SK-N-SH treated with all-trans-retinoic acid at 6 μM for 48 hours (cell line): Measurements from ENCODE around the gene LTBP3.

ENCODE experiments used
- ATAC-seq: fragments of 200-7000 bp; cut with Tn5 transposase; 3 replicates; pipeline ENCODE4 v1.9.1; 2020; ENCODE audit warnings: mild to moderate bottlenecking, moderate library complexity
- BACH2 ChIP-seq: fragments of 250-450 bp; sonication (Bioruptor Pico); IDR thresholded peaks from 2 replicates; pipeline ENCODE4 v1.9.0; 2021; ENCODE audit warnings: mild to moderate bottlenecking, borderline replicate concordance
- CSDC2 ChIP-seq: fragments of 250-450 bp; sonication (Bioruptor Pico); IDR thresholded peaks from 2 replicates; pipeline ENCODE4 v1.5.0; 2020; ENCODE audit warnings: mild to moderate bottlenecking, moderate library complexity
- ESRRG ChIP-seq: fragments of 250-450 bp; sonication (Bioruptor Pico); IDR thresholded peaks from 2 replicates; pipeline ENCODE4 v1.6.1; 2021; ENCODE audit warnings: mild to moderate bottlenecking
- GLIS3 ChIP-seq: fragments of 250-450 bp; sonication (Bioruptor Pico); IDR thresholded peaks from 2 replicates; pipeline ENCODE4 v1.5.0; 2020; ENCODE audit warnings: mild to moderate bottlenecking, moderate library complexity
- ISL1 ChIP-seq: fragments of 250-450 bp; sonication (Bioruptor Pico); IDR thresholded peaks from 2 replicates; pipeline ENCODE4 v2.1.2; 2022; ENCODE audit warnings: mild to moderate bottlenecking, moderate library complexity
- OSR1 ChIP-seq: fragments of 250-450 bp; sonication (Bioruptor Pico); IDR thresholded peaks from 2 replicates; pipeline ENCODE4 v1.8.0; 2022; ENCODE audit warnings: moderate library complexity, mild to moderate bottlenecking, inconsistent platforms
- PPARA ChIP-seq: fragments of 250-450 bp; sonication (Bioruptor Pico); IDR thresholded peaks from 2 replicates; pipeline ENCODE4 v1.5.0; 2020; ENCODE audit warnings: mild to moderate bottlenecking, borderline replicate concordance
- RARB ChIP-seq: fragments of 250-450 bp; sonication (Bioruptor Pico); IDR thresholded peaks from 2 replicates; pipeline ENCODE4 v1.8.0; 2021; ENCODE audit warnings: mild to moderate bottlenecking, moderate library complexity
- TCF4 ChIP-seq: fragments of 250-450 bp; sonication (Bioruptor Pico); IDR thresholded peaks from 2 replicates; pipeline ENCODE4 v1.8.0; 2021; ENCODE audit warnings: mild to moderate bottlenecking, moderate library complexity, borderline replicate concordance
- TOX ChIP-seq: fragments of 250-450 bp; sonication (Bioruptor Pico); IDR thresholded peaks from 2 replicates; pipeline ENCODE4 v1.8.0; 2021; ENCODE audit warnings: mild to moderate bottlenecking, moderate library complexity, borderline replicate concordance
- ZC3H10 ChIP-seq: fragments of 250-450 bp; sonication (Bioruptor Pico); IDR thresholded peaks from 2 replicates; pipeline ENCODE4 v1.5.1; 2021; ENCODE audit warnings: mild to moderate bottlenecking, moderate library complexity
- ZFP3 ChIP-seq: fragments of 250-450 bp; sonication (Bioruptor Pico); IDR thresholded peaks from 2 replicates; pipeline ENCODE4 v1.5.0; 2020; ENCODE audit warnings: mild to moderate bottlenecking, moderate library complexity
- ZFP30 ChIP-seq: fragments of 450-650 bp; formaldehyde crosslinking; IDR thresholded peaks from 2 replicates; pipeline ENCODE4 v1.5.0; 2022; ENCODE audit warnings: mild to moderate bottlenecking, moderate library complexity
- ZNF565 ChIP-seq: fragments of 450-650 bp; formaldehyde crosslinking; conservative IDR thresholded peaks from 2 replicates; pipeline ENCODE4 v1.5.0; 2020; ENCODE audit warnings: low read depth, mild to moderate bottlenecking, moderate library complexity
- ZNF70 ChIP-seq: fragments of 450-650 bp; formaldehyde crosslinking; IDR thresholded peaks from 2 replicates; pipeline ENCODE4 v1.5.0; 2020; ENCODE audit warnings: mild to moderate bottlenecking, moderate library complexity
- ZNF8 ChIP-seq: fragments of 450-650 bp; formaldehyde crosslinking; IDR thresholded peaks from 2 replicates; pipeline ENCODE4 v1.5.0; 2020; ENCODE audit warnings: mild to moderate bottlenecking, moderate library complexity
- TF ChIP-seq, protein P1 (sequence below): fragments of 250-450 bp; sonication (Bioruptor Pico); IDR thresholded peaks from 2 replicates; pipeline ENCODE4 v1.5.1; 2020; ENCODE audit warnings: low read depth, mild to moderate bottlenecking, moderate library complexity
- TF ChIP-seq, protein P2 (sequence below): fragments of 250-450 bp; sonication (Bioruptor Pico); IDR thresholded peaks from 2 replicates; pipeline ENCODE4 v1.8.0; 2020; ENCODE audit warnings: mild to moderate bottlenecking, moderate library complexity, borderline replicate concordance
- TF ChIP-seq, protein P3 (sequence below): fragments of 250-450 bp; sonication (Bioruptor Pico); IDR thresholded peaks from 2 replicates; pipeline ENCODE4 v1.5.1; 2021; ENCODE audit warnings: mild to moderate bottlenecking, moderate library complexity
- TF ChIP-seq, protein P4 (sequence below): fragments of 250-450 bp; sonication (Bioruptor Pico); IDR thresholded peaks from 2 replicates; pipeline ENCODE4 v1.5.0; 2020; ENCODE audit warnings: mild to moderate bottlenecking, moderate library complexity
- TF ChIP-seq, protein P5 (sequence below): fragments of 250-450 bp; sonication (Bioruptor Pico); IDR thresholded peaks from 2 replicates; pipeline ENCODE4 v1.8.0; 2021; ENCODE audit warnings: low read depth, mild to moderate bottlenecking, moderate library complexity, borderline replicate concordance

Gene LTBP3

DNA sequence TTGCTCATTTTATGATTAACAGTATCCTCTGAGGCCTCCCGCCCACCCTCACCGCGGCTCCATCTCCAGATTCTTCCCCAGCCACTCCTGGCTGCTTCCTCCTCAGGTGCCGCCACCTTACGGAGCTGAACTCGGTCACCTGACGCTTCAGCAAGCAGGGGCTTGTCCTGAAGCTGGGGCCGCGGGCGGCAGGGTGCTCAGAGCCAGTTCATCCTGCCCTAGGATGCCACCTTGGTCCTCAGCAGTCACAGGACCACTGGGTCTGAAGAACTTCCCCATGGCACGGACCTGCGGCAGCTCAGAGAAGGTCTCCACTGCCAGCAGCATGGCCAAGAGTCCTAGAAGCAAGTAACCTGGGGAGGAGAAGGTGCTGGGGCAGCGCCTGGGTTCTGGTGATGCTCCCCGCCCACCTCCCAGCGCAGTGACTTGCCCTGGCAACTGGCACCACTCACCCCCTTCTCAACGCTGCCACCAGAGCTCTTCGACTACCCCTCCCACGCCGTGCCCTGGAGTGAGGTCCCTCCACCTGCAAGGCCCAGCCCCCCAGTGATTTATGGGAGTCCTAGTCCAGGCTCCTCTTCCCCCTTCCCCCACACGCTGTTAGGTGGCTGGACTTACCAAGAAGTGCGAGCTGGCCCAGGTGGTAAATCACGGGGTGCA is 34.8 kb upstream of the LTBP3 start:
- TF ChIP-seq, protein P1, sequence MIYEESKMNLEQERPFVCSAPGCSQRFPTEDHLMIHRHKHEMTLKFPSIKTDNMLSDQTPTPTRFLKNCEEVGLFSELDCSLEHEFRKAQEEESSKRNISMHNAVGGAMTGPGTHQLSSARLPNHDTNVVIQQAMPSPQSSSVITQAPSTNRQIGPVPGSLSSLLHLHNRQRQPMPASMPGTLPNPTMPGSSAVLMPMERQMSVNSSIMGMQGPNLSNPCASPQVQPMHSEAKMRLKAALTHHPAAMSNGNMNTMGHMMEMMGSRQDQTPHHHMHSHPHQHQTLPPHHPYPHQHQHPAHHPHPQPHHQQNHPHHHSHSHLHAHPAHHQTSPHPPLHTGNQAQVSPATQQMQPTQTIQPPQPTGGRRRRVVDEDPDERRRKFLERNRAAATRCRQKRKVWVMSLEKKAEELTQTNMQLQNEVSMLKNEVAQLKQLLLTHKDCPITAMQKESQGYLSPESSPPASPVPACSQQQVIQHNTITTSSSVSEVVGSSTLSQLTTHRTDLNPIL (CRISPR knock-in tag): no peak
- TF ChIP-seq ZNF8 (CRISPR knock-in tag) (no peak), CSDC2 (CRISPR knock-in tag) (no peak), ZNF70 (CRISPR knock-in tag) (no peak), RARB (CRISPR knock-in tag) (no peak), ESRRG (CRISPR knock-in tag) (no peak), ISL1 (CRISPR knock-in tag) (no peak), ZC3H10 (no peak), ZFP30 (CRISPR knock-in tag) (no peak), TOX (CRISPR knock-in tag) (no peak), ZNF565 (CRISPR knock-in tag) (no peak), GLIS3 (CRISPR knock-in tag) (no peak), PPARA (CRISPR knock-in tag) (no peak), BACH2 (CRISPR knock-in tag) (no peak)
- TF ChIP-seq, protein P2, sequence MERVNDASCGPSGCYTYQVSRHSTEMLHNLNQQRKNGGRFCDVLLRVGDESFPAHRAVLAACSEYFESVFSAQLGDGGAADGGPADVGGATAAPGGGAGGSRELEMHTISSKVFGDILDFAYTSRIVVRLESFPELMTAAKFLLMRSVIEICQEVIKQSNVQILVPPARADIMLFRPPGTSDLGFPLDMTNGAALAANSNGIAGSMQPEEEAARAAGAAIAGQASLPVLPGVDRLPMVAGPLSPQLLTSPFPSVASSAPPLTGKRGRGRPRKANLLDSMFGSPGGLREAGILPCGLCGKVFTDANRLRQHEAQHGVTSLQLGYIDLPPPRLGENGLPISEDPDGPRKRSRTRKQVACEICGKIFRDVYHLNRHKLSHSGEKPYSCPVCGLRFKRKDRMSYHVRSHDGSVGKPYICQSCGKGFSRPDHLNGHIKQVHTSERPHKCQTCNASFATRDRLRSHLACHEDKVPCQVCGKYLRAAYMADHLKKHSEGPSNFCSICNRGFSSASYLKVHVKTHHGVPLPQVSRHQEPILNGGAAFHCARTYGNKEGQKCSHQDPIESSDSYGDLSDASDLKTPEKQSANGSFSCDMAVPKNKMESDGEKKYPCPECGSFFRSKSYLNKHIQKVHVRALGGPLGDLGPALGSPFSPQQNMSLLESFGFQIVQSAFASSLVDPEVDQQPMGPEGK (CRISPR knock-in tag): no peak
- TF ChIP-seq, protein P3, sequence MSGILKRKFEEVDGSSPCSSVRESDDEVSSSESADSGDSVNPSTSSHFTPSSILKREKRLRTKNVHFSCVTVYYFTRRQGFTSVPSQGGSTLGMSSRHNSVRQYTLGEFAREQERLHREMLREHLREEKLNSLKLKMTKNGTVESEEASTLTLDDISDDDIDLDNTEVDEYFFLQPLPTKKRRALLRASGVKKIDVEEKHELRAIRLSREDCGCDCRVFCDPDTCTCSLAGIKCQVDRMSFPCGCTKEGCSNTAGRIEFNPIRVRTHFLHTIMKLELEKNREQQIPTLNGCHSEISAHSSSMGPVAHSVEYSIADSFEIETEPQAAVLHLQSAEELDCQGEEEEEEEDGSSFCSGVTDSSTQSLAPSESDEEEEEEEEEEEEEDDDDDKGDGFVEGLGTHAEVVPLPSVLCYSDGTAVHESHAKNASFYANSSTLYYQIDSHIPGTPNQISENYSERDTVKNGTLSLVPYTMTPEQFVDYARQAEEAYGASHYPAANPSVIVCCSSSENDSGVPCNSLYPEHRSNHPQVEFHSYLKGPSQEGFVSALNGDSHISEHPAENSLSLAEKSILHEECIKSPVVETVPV: no peak
- TF ChIP-seq, protein P4, sequence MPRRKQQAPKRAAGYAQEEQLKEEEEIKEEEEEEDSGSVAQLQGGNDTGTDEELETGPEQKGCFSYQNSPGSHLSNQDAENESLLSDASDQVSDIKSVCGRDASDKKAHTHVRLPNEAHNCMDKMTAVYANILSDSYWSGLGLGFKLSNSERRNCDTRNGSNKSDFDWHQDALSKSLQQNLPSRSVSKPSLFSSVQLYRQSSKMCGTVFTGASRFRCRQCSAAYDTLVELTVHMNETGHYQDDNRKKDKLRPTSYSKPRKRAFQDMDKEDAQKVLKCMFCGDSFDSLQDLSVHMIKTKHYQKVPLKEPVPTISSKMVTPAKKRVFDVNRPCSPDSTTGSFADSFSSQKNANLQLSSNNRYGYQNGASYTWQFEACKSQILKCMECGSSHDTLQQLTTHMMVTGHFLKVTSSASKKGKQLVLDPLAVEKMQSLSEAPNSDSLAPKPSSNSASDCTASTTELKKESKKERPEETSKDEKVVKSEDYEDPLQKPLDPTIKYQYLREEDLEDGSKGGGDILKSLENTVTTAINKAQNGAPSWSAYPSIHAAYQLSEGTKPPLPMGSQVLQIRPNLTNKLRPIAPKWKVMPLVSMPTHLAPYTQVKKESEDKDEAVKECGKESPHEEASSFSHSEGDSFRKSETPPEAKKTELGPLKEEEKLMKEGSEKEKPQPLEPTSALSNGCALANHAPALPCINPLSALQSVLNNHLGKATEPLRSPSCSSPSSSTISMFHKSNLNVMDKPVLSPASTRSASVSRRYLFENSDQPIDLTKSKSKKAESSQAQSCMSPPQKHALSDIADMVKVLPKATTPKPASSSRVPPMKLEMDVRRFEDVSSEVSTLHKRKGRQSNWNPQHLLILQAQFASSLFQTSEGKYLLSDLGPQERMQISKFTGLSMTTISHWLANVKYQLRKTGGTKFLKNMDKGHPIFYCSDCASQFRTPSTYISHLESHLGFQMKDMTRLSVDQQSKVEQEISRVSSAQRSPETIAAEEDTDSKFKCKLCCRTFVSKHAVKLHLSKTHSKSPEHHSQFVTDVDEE (CRISPR knock-in tag): no peak
- TF ChIP-seq, protein P5, sequence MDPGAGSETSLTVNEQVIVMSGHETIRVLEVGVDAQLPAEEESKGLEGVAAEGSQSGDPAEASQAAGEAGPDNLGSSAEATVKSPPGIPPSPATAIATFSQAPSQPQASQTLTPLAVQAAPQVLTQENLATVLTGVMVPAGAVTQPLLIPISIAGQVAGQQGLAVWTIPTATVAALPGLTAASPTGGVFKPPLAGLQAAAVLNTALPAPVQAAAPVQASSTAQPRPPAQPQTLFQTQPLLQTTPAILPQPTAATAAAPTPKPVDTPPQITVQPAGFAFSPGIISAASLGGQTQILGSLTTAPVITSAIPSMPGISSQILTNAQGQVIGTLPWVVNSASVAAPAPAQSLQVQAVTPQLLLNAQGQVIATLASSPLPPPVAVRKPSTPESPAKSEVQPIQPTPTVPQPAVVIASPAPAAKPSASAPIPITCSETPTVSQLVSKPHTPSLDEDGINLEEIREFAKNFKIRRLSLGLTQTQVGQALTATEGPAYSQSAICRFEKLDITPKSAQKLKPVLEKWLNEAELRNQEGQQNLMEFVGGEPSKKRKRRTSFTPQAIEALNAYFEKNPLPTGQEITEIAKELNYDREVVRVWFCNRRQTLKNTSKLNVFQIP (CRISPR knock-in tag): no peak
- ATAC-seq: no peak

DNA sequence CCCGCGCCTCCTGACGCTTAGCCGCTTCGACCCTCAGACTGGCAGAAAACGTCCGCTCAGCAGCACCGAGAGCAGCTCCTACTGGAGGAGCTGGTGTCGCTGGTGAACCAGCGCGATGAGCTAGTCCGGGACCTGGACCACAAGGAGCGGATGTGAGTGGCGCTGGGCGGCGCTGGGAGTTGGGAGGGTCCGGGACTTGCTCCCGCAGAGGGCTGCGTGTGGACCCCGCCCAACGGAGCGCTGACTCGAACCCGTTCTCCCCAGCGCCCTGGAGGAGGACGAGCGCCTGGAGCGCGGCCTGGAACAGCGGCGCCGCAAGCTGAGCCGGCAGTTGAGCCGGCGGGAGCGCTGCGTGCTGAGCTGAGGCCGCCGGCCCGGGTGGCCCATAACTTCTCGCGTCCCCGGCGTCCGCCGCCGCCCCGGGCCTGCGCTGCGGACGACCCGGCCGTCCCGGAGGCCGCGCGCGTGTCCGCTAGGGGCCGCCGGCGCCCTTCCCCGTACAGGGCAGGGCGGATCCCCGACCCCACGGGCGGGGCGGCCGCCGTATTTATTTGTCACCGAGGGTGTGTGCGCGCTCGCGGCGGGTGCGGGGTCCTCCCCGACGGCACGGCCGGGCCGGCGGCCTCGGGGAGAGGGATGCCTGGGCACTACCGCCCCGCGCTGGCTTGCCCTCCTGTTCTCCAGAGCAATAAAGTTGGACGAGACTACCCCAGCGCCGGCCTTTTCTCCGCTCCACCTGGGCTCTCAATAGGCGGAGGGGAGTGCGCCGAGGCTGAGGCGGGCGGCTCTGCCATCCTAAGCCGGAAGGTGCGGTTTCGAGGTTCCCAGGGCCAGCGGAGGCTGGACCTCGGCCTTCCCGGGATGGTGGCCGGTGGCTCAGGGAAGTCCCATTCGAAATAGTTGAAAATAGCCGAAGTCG is 34.0 kb upstream of the LTBP3 start:
- TF ChIP-seq OSR1 (CRISPR knock-in tag) (no peak), ZFP3 (CRISPR knock-in tag) (no peak), ISL1 (CRISPR knock-in tag) (no peak), PPARA (CRISPR knock-in tag) (no peak), TCF4 (no peak), ZNF565 (CRISPR knock-in tag) (no peak)
- TF ChIP-seq, protein P3: no peak
- TF ChIP-seq, protein P4 (CRISPR knock-in tag): no peak
- ATAC-seq: no peak
